HCT116 (cell line): ENCODE results near the gene CNTFR. TPM values are rescaled to one million over a fixed set of nuclear protein-coding genes. Genes with fewer than 3 reads are reported as not detected.

Experiments used
- ATAC-seq: fragments of 200-7000 bp; cut with Tn5 transposase; 2 replicates; pipeline ENCODE4 v1.9.1; 2020; ENCODE audit warnings: mild to moderate bottlenecking, moderate library complexity
- BruUV-seq: library from RNA; stranded (reverse); fragments of 400-500 nt; replicated peaks from 2 replicates; lab custom pipeline; 2021; lab: Mats Ljungman, UMichigan
- CTCF ChIA-PET: fragments of 300-600 bp; sonication (Branson Sonifier 250); formaldehyde crosslinking; loops from one replicate; lab custom pipeline; 2021; ENCODE audit warnings: antibody characterized with exemption; lab: Charles Lee
- POLR2A ChIA-PET: fragments of 300-600, 350-600 bp; sonication (Branson Sonifier 250); formaldehyde crosslinking; loops from one replicate; lab custom pipeline; 2021; ENCODE audit warnings: antibody characterized with exemption; lab: Charles Lee
- RAD21 ChIA-PET, 2 experiments: fragments of 300-600 bp; sonication (Branson Sonifier 250); formaldehyde crosslinking; loops; one replicate each; lab custom pipeline; 2023; ENCODE audit warnings: low total read pairs in 2 of 2; ENCODE audit not compliant: uncharacterized antibody in 2 of 2, unreplicated experiment in 2 of 2, low non-redundant PET in 1 of 2; lab: Charles Lee
- DNase-seq: peaks from one replicate; pipeline ENCODE4 v3.0.0-alpha.2; 2010; ENCODE audit warnings: low read depth, low spot score
- H2AFZ ChIP-seq: fragments of 200-600 bp; shearing (Covaris generic), sonication (generic); 2 replicates; pipeline ENCODE4 v1.6.1; 2017; ENCODE audit warnings: low read depth, mixed run types, mixed read lengths, antibody characterized with exemption, low read length; ENCODE audit not compliant: poor library complexity, severe bottlenecking
- H3K27ac ChIP-seq: 2 replicates; pipeline ENCODE4 v1.5.1; 2012; ENCODE audit warnings: low read depth, low read length
- H3K27me3 ChIP-seq: fragments of 200-600 bp; sonication (generic); 2 replicates; pipeline ENCODE4 v1.6.1; 2016; ENCODE audit warnings: mixed run types, low read length, mixed read lengths; ENCODE audit not compliant: insufficient read depth
- H3K36me3 ChIP-seq, 2 experiments: fragments of 200-500 bp in 1 of 2; fragments of 200-600 bp in 1 of 2; sonication (Bioruptor generic) in 1 of 2; sonication (generic) in 1 of 2; 2 replicates each; pipeline versions ENCODE4 v1.5.1 to v1.6.1; 2014 to 2016; ENCODE audit warnings: low read length in 2 of 2, inconsistent platforms in 1 of 2, mixed read lengths in 1 of 2, mixed run types in 1 of 2; ENCODE audit not compliant: insufficient read depth in 2 of 2, control insufficient read depth in 1 of 2
- H3K4me1 ChIP-seq, 2 experiments: fragments of 200-600 bp in 1 of 2; sonication (generic) in 1 of 2; 2 replicates each; pipeline versions ENCODE4 v1.5.1 to v1.6.1; 2012 to 2017; ENCODE audit warnings: low read length in 2 of 2, inconsistent platforms in 1 of 2, mild to moderate bottlenecking in 1 of 2, mixed read lengths in 1 of 2, mixed run types in 1 of 2, moderate library complexity in 1 of 2; ENCODE audit not compliant: insufficient read depth in 2 of 2, control insufficient read depth in 1 of 2
- H3K4me2 ChIP-seq: fragments of 200-600 bp; sonication (generic); 2 replicates; pipeline ENCODE4 v1.6.1; 2017; ENCODE audit warnings: mixed run types, low read length, mixed read lengths
- H3K4me3 ChIP-seq, 2 experiments: fragments of 200-600 bp in 1 of 2; sonication (generic) in 1 of 2; replicated peaks in 1 of 2; 2 replicates each; pipeline ENCODE4 v1.5.1; 2011 to 2016; ENCODE audit warnings: low read length in 2 of 2, control low read depth in 1 of 2, low read depth in 1 of 2, mild to moderate bottlenecking in 1 of 2, mixed read lengths in 1 of 2, mixed run types in 1 of 2
- H3K79me2 ChIP-seq: fragments of 200-600 bp; sonication (generic); 2 replicates; pipeline ENCODE4 v1.6.1; 2017; ENCODE audit warnings: mild to moderate bottlenecking, mixed run types, low read length, moderate library complexity, mixed read lengths; ENCODE audit not compliant: insufficient read depth
- H3K9ac ChIP-seq: fragments of 200-600 bp; sonication (generic); 2 replicates; pipeline ENCODE4 v1.6.1; 2016; ENCODE audit warnings: low read length, mixed read lengths
- H3K9me2 ChIP-seq: fragments of 200-600 bp; sonication (generic), shearing (Covaris generic); 2 replicates; pipeline ENCODE4 v1.6.1; 2017; ENCODE audit warnings: mixed run types, mild to moderate bottlenecking, moderate library complexity; ENCODE audit not compliant: insufficient read depth
- H3K9me3 ChIP-seq, 2 experiments: fragments of 200-500 bp in 1 of 2; fragments of 200-600 bp in 1 of 2; sonication (Bioruptor generic) in 1 of 2; sonication (generic) in 1 of 2; 2 replicates each; pipeline ENCODE4 v1.6.1; 2014 to 2017; ENCODE audit warnings: low read length in 2 of 2, mixed read lengths in 2 of 2, inconsistent platforms in 1 of 2, low read depth in 1 of 2, mild to moderate bottlenecking in 1 of 2, mixed run types in 1 of 2, moderate library complexity in 1 of 2; ENCODE audit not compliant: control insufficient read depth in 1 of 2, insufficient read depth in 1 of 2
- H4K20me1 ChIP-seq: fragments of 200-600 bp; sonication (generic), shearing (Covaris generic); 2 replicates; pipeline ENCODE4 v1.6.1; 2017; ENCODE audit warnings: mixed run types, mild to moderate bottlenecking, moderate library complexity; ENCODE audit not compliant: insufficient read depth
- CBX3 ChIP-seq: IDR thresholded peaks from 2 replicates; pipeline ENCODE4 v1.6.1; 2012; ENCODE audit warnings: low read depth
- EGR1 ChIP-seq: IDR thresholded peaks from 2 replicates; pipeline ENCODE4 v1.6.1; 2012; ENCODE audit warnings: low read depth
- EZH2 ChIP-seq: fragments of 200-600 bp; sonication (generic); IDR thresholded peaks from 2 replicates; pipeline ENCODE4 v1.6.1; 2017; ENCODE audit warnings: antibody characterized with exemption, mixed run types
- EZH2phosphoT487 ChIP-seq: fragments of 200-600 bp; IDR thresholded peaks from 2 replicates; pipeline ENCODE4 v1.6.1; 2018; ENCODE audit warnings: antibody characterized with exemption, borderline replicate concordance
- POLR2AphosphoS5 ChIP-seq: IDR thresholded peaks from 2 replicates; pipeline ENCODE4 v1.6.1; 2011; ENCODE audit warnings: mild to moderate bottlenecking, low read depth, low read length, moderate library complexity
- RAD21 ChIP-seq: IDR thresholded peaks from 2 replicates; pipeline ENCODE4 v1.6.1; 2012; ENCODE audit warnings: low read depth, mild to moderate bottlenecking
- intact Hi-C: fragments of 100-400 bp; cut with micrococcal nuclease; formaldehyde crosslinking; loops from 2 replicates; pipeline ENCODE4 v1.10.0; 2022
- total RNA-seq: library from RNA; stranded (reverse); gene quantifications from one replicate; pipeline ENCODE4 v1.2.1, GENCODE V29; 2021; ENCODE audit not compliant: unreplicated experiment
- TF ChIP-seq, protein P1 (sequence below), 3 experiments: fragments of 200-600 bp in 1 of 3; sonication (generic) in 1 of 3; IDR thresholded peaks in 2 of 3; conservative IDR thresholded peaks in 1 of 3; 2 replicates each; pipeline ENCODE4 v1.5.1; 2012 to 2017; ENCODE audit warnings: low read depth in 2 of 3, low read length in 2 of 3, antibody characterized with exemption in 1 of 3, borderline replicate concordance in 1 of 3, control low read depth in 1 of 3, mild to moderate bottlenecking in 1 of 3, mixed read lengths in 1 of 3, mixed run types in 1 of 3, moderate library complexity in 1 of 3; ENCODE audit not compliant: insufficient read depth in 1 of 3
- TF ChIP-seq, protein P2 (sequence below): IDR thresholded peaks from 2 replicates; pipeline ENCODE4 v1.6.1; 2011; ENCODE audit warnings: mild to moderate bottlenecking, low read length, moderate library complexity; ENCODE audit not compliant: insufficient replicate concordance; ENCODE audit errors: extremely low read depth

CNTFR gene
- total RNA-seq, 1 experiment from 2014 or later = not detected

GRCh38 chr9:34506623-34507022 is 82.9 kb downstream of the CNTFR start:
- peaks cover 4 to 10% of the 10 kb centered on the region in 2 experiments; a peak in 2 of 4 replicates for H3K4me1 ChIP-seq
- no peaks in the 10 kb centered on the region for H3K36me3 ChIP-seq
- no peaks in the 10 kb centered on the region for H3K27me3 ChIP-seq
- no peak overlapping the region for H3K4me2 ChIP-seq
- H2AFZ ChIP-seq = no peak overlapping the region
- TF ChIP-seq EGR1 = no peak
- no peak for TF ChIP-seq RAD21
- TF ChIP-seq EZH2 = no peak
- TF ChIP-seq, protein P1, sequence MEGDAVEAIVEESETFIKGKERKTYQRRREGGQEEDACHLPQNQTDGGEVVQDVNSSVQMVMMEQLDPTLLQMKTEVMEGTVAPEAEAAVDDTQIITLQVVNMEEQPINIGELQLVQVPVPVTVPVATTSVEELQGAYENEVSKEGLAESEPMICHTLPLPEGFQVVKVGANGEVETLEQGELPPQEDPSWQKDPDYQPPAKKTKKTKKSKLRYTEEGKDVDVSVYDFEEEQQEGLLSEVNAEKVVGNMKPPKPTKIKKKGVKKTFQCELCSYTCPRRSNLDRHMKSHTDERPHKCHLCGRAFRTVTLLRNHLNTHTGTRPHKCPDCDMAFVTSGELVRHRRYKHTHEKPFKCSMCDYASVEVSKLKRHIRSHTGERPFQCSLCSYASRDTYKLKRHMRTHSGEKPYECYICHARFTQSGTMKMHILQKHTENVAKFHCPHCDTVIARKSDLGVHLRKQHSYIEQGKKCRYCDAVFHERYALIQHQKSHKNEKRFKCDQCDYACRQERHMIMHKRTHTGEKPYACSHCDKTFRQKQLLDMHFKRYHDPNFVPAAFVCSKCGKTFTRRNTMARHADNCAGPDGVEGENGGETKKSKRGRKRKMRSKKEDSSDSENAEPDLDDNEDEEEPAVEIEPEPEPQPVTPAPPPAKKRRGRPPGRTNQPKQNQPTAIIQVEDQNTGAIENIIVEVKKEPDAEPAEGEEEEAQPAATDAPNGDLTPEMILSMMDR (IDR thresholded peaks at IDR 0.05 in 2 of 3, conservative IDR thresholded peaks at IDR 0.05 in 1 of 3; ENCODE audit: borderline replicate concordance in 1 of 3, insufficient read depth in 1 of 3, low read depth in 2 of 3, low read length in 2 of 3) = no peak
- TF ChIP-seq EZH2phosphoT487 = no peak
- no peak for TF ChIP-seq POLR2AphosphoS5
- TF ChIP-seq, protein P2, sequence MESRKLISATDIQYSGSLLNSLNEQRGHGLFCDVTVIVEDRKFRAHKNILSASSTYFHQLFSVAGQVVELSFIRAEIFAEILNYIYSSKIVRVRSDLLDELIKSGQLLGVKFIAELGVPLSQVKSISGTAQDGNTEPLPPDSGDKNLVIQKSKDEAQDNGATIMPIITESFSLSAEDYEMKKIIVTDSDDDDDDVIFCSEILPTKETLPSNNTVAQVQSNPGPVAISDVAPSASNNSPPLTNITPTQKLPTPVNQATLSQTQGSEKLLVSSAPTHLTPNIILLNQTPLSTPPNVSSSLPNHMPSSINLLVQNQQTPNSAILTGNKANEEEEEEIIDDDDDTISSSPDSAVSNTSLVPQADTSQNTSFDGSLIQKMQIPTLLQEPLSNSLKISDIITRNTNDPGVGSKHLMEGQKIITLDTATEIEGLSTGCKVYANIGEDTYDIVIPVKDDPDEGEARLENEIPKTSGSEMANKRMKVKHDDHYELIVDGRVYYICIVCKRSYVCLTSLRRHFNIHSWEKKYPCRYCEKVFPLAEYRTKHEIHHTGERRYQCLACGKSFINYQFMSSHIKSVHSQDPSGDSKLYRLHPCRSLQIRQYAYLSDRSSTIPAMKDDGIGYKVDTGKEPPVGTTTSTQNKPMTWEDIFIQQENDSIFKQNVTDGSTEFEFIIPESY = no peak
- no peak for TF ChIP-seq CBX3
- ChIA-PET RAD21 (no interaction called here), CTCF (no interaction called here), POLR2A (no interaction called here)
- no peaks in the 10 kb centered on the region for H3K9me2 ChIP-seq
- no peak overlapping the region for H3K9ac ChIP-seq
- DNase-seq (no peak), ATAC-seq (no peak)
- H3K27ac ChIP-seq = no peak overlapping the region
- intact Hi-C loops = no loop called here
- H4K20me1 ChIP-seq = no peaks in the 10 kb centered on the region
- H3K9me3 ChIP-seq = no peaks in the 10 kb centered on the region
- no peaks in the 10 kb centered on the region for H3K79me2 ChIP-seq
- no TSS peak for BruUV-seq
- no peak overlapping the region for H3K4me3 ChIP-seq
